ENCODE results near the gene LSAMP. TPM values are rescaled to one million over a fixed set of nuclear protein-coding genes. Genes with fewer than 3 reads are reported as not detected.

Gene LSAMP
- total and polyA plus RNA-seq, 4 experiments from 2014 or later = not detected

- Histone ChIP-seq H3K4me3 (ENCODE audit: low read length in 2 of 2) (no peak overlapping the region), H3K4me1 (ENCODE audit: insufficient read depth, low read length) (no peaks in the 10 kb centered on the region), H3K27me3 (ENCODE audit: insufficient read depth, low read length) (no peaks in the 10 kb centered on the region), H3K27ac (ENCODE audit: low read depth, low read length) (no peak overlapping the region), H3K36me3 (ENCODE audit: insufficient read depth, low read length) (no peaks in the 10 kb centered on the region), H3K9me3 (ENCODE audit: control insufficient read depth in 1 of 2, low read length in 2 of 2) (no peaks in the 10 kb centered on the region)
- H3K4me1 Mint-ChIP-seq = no peaks in the 10 kb centered on the region
- peaks cover 29 to 30% of the 10 kb centered on the region in 2 donors for H3K27me3 Mint-ChIP-seq
- POLR2A ChIA-PET (ENCODE audit: partially characterized antibody) = no interaction called here
- H3K36me3 Mint-ChIP-seq = no peaks in the 10 kb centered on the region
- intact Hi-C loops (cut with micrococcal nuclease) = no loop called here
- no peak for DNase-seq
- H3K9me3 Mint-ChIP-seq = peaks cover 0 to 2% (median 0%) of the 10 kb centered on the region in 8 donors
- no peak overlapping the region for H3K27ac Mint-ChIP-seq
- no peak overlapping the region for H3K4me3 Mint-ChIP-seq
- CTCF ChIA-PET (ENCODE audit: partially characterized antibody) = no interaction called here
Measured at GRCh38 chr3:115862849-115863248, 582.4 kb downstream of the LSAMP start.

GRCh38 chr3:115862099-115862498, 583.2 kb downstream of the LSAMP start:
- Mint-ChIP-seq H3K4me3 (no peak overlapping the region), H3K27ac (no peak overlapping the region), H3K4me1 (no peaks in the 10 kb centered on the region), H3K36me3 (no peaks in the 10 kb centered on the region), H3K27me3 (peaks cover 29 to 33% of the 10 kb centered on the region in 2 donors), H3K9me3 (peaks cover 0 to 2% (median 0%) of the 10 kb centered on the region in 8 donors)
- Histone ChIP-seq H3K27me3 (ENCODE audit: insufficient read depth, low read length) (no peaks in the 10 kb centered on the region), H3K36me3 (ENCODE audit: insufficient read depth, low read length) (no peaks in the 10 kb centered on the region), H3K9me3 (ENCODE audit: control insufficient read depth in 1 of 2, low read length in 2 of 2) (no peaks in the 10 kb centered on the region), H3K27ac (ENCODE audit: low read depth, low read length) (no peak overlapping the region), H3K4me3 (ENCODE audit: low read length in 2 of 2) (no peak overlapping the region), H3K4me1 (ENCODE audit: insufficient read depth, low read length) (no peaks in the 10 kb centered on the region)
- POLR2A ChIA-PET (ENCODE audit: partially characterized antibody) = no interaction called here
- no peak for DNase-seq
- CTCF ChIA-PET (ENCODE audit: partially characterized antibody) = no interaction called here
- intact Hi-C loops (cut with micrococcal nuclease) = no loop called here

GRCh38 chr3:115861166-115861733, 584.0 kb downstream of the LSAMP start:
- H3K4me3 ChIP-seq (ENCODE audit: low read length in 2 of 2) = no peak overlapping the region
- H3K4me1 ChIP-seq (ENCODE audit: insufficient read depth, low read length) = no peaks in the 10 kb centered on the region
- Mint-ChIP-seq H3K9me3 (no peaks in the 10 kb centered on the region), H3K27me3 (peaks cover 26 to 33% of the 10 kb centered on the region in 2 donors), H3K27ac (no peak overlapping the region), H3K4me3 (no peak overlapping the region), H3K36me3 (no peaks in the 10 kb centered on the region), H3K4me1 (no peaks in the 10 kb centered on the region)
- no peak overlapping the region for H3K27ac ChIP-seq (ENCODE audit: low read depth, low read length)
- H3K9me3 ChIP-seq (ENCODE audit: control insufficient read depth in 1 of 2, low read length in 2 of 2) = no peaks in the 10 kb centered on the region
- no peak for DNase-seq
- CTCF ChIA-PET (ENCODE audit: partially characterized antibody) = no interaction called here
- H3K27me3 ChIP-seq (ENCODE audit: insufficient read depth, low read length) = no peaks in the 10 kb centered on the region
- no peaks in the 10 kb centered on the region for H3K36me3 ChIP-seq (ENCODE audit: insufficient read depth, low read length)
- POLR2A ChIA-PET (ENCODE audit: partially characterized antibody) = no interaction called here
- intact Hi-C loops (cut with micrococcal nuclease) = no loop called here

- Mint-ChIP-seq H3K36me3 (no peaks in the 10 kb centered on the region), H3K27ac (no peak overlapping the region), H3K9me3 (no peaks in the 10 kb centered on the region), H3K4me1 (no peaks in the 10 kb centered on the region), H3K4me3 (no peak overlapping the region), H3K27me3 (peaks cover 28 to 33% of the 10 kb centered on the region in 2 donors)
- Histone ChIP-seq H3K9me3 (ENCODE audit: control insufficient read depth in 1 of 2, low read length in 2 of 2) (no peaks in the 10 kb centered on the region), H3K4me3 (ENCODE audit: low read length in 2 of 2) (no peak overlapping the region), H3K27ac (ENCODE audit: low read depth, low read length) (no peak overlapping the region), H3K4me1 (ENCODE audit: insufficient read depth, low read length) (no peaks in the 10 kb centered on the region), H3K27me3 (ENCODE audit: insufficient read depth, low read length) (no peaks in the 10 kb centered on the region), H3K36me3 (ENCODE audit: insufficient read depth, low read length) (no peaks in the 10 kb centered on the region)
- ChIA-PET CTCF (ENCODE audit: partially characterized antibody) (interaction anchor here (1.1 kb wide), 1 partner anchor 24 kb away, joined by 3 read pairs; no protein-coding TSS in a partner anchor), POLR2A (ENCODE audit: partially characterized antibody) (no interaction called here)
- intact Hi-C loops (cut with micrococcal nuclease) = no loop called here
- DNase-seq = no peak
Measured at GRCh38 chr3:115860766-115861165, 584.5 kb downstream of the LSAMP start.

GRCh38 chr3:115859002-115859807, 586.1 kb downstream of the LSAMP start:
- CTCF ChIA-PET (ENCODE audit: partially characterized antibody) = interaction anchor here (1.1 kb wide), 1 partner anchor 22 kb away, joined by 3 read pairs; no protein-coding TSS in a partner anchor
- H3K36me3 Mint-ChIP-seq = no peaks in the 10 kb centered on the region
- H3K27me3 ChIP-seq (ENCODE audit: insufficient read depth, low read length) = no peaks in the 10 kb centered on the region

GRCh38 chr3:115857518-115858136, 587.7 kb downstream of the LSAMP start:
- Histone ChIP-seq H3K4me3 (ENCODE audit: low read length in 2 of 2) (no peak overlapping the region), H3K27me3 (ENCODE audit: insufficient read depth, low read length) (no peaks in the 10 kb centered on the region), H3K27ac (ENCODE audit: low read depth, low read length) (no peak overlapping the region), H3K36me3 (ENCODE audit: insufficient read depth, low read length) (no peaks in the 10 kb centered on the region), H3K4me1 (ENCODE audit: insufficient read depth, low read length) (no peaks in the 10 kb centered on the region), H3K9me3 (ENCODE audit: control insufficient read depth in 1 of 2, low read length in 2 of 2) (no peaks in the 10 kb centered on the region)
- Mint-ChIP-seq H3K4me1 (no peaks in the 10 kb centered on the region), H3K9me3 (no peaks in the 10 kb centered on the region), H3K4me3 (no peak overlapping the region), H3K27ac (no peak overlapping the region), H3K36me3 (no peaks in the 10 kb centered on the region), H3K27me3 (peaks cover 25 to 27% of the 10 kb centered on the region in 2 donors)
- ChIA-PET CTCF (ENCODE audit: partially characterized antibody) (no interaction called here), POLR2A (ENCODE audit: partially characterized antibody) (no interaction called here)
- no peak for DNase-seq
- intact Hi-C loops (cut with micrococcal nuclease) = no loop called here

More at GRCh38 chr3:115859002-115859807, 586.1 kb downstream of the LSAMP start:
- no peak overlapping the region for H3K27ac ChIP-seq (ENCODE audit: low read depth, low read length)
- H3K27ac Mint-ChIP-seq = no peak overlapping the region
- H3K36me3 ChIP-seq (ENCODE audit: insufficient read depth, low read length) = no peaks in the 10 kb centered on the region
- no peaks in the 10 kb centered on the region for H3K4me1 ChIP-seq (ENCODE audit: insufficient read depth, low read length)
- DNase-seq = no peak
- intact Hi-C loops (cut with micrococcal nuclease) = no loop called here
- no peak overlapping the region for H3K4me3 ChIP-seq (ENCODE audit: low read length in 2 of 2)
- H3K9me3 Mint-ChIP-seq = no peaks in the 10 kb centered on the region
- no peaks in the 10 kb centered on the region for H3K4me1 Mint-ChIP-seq
- H3K9me3 ChIP-seq (ENCODE audit: control insufficient read depth in 1 of 2, low read length in 2 of 2) = no peaks in the 10 kb centered on the region
- H3K4me3 Mint-ChIP-seq = no peak overlapping the region
- peaks cover 25 to 30% of the 10 kb centered on the region in 2 donors for H3K27me3 Mint-ChIP-seq
- POLR2A ChIA-PET (ENCODE audit: partially characterized antibody) = no interaction called here

GRCh38 chr3:115855911-115856310, 589.4 kb downstream of the LSAMP start:
- intact Hi-C loops (cut with micrococcal nuclease) = no loop called here
- ChIA-PET POLR2A (ENCODE audit: partially characterized antibody) (no interaction called here), CTCF (ENCODE audit: partially characterized antibody) (no interaction called here)
- no peaks in the 10 kb centered on the region for H3K27me3 ChIP-seq (ENCODE audit: insufficient read depth, low read length)
- Mint-ChIP-seq H3K27me3 (peaks cover 22 to 24% of the 10 kb centered on the region in 2 donors), H3K4me1 (no peaks in the 10 kb centered on the region), H3K4me3 (no peak overlapping the region), H3K27ac (no peak overlapping the region), H3K36me3 (no peaks in the 10 kb centered on the region), H3K9me3 (no peaks in the 10 kb centered on the region)
- no peaks in the 10 kb centered on the region for H3K4me1 ChIP-seq (ENCODE audit: insufficient read depth, low read length)
- H3K9me3 ChIP-seq (ENCODE audit: control insufficient read depth in 1 of 2, low read length in 2 of 2) = no peaks in the 10 kb centered on the region
- DNase-seq = no peak
- no peaks in the 10 kb centered on the region for H3K36me3 ChIP-seq (ENCODE audit: insufficient read depth, low read length)
- no peak overlapping the region for H3K27ac ChIP-seq (ENCODE audit: low read depth, low read length)
- H3K4me3 ChIP-seq (ENCODE audit: low read length in 2 of 2) = no peak overlapping the region

Data from CD4-positive, alpha-beta memory T cell (primary cell).